GM20431 (cell line): ENCODE results near the gene KLHDC7A.

ENCODE experiments used
- in situ Hi-C: fragments of 300-500 bp; cut with MseI, MboI; formaldehyde crosslinking; loops from one replicate; pipeline ENCODE4 v1.15.0; 2020; ENCODE audit warnings: low sequenced_read_pairs; ENCODE audit not compliant: unreplicated experiment

KLHDC7A gene

GRCh38 chr1:18501833-18502232 is 21.1 kb downstream of the KLHDC7A start:
- in situ Hi-C loops: no loop called here

- in situ Hi-C loops: no loop called here
Measured at GRCh38 chr1:18504609-18505008, 23.9 kb downstream of the KLHDC7A start.

- in situ Hi-C loops: no loop called here
Measured at GRCh38 chr1:18505666-18506065, 24.9 kb downstream of the KLHDC7A start.

- in situ Hi-C loops: no loop called here
Measured at GRCh38 chr1:18508084-18508483, 27.4 kb downstream of the KLHDC7A start.

GRCh38 chr1:18511149-18511873 is 30.6 kb downstream of the KLHDC7A start:
- in situ Hi-C loops: no loop called here

GRCh38 chr1:18511874-18512150 is 31.1 kb downstream of the KLHDC7A start:
- in situ Hi-C loops: no loop called here

- in situ Hi-C loops: no loop called here
Measured at GRCh38 chr1:18512883-18513282, 32.2 kb downstream of the KLHDC7A start.

- in situ Hi-C loops: no loop called here
Measured at GRCh38 chr1:18513995-18514394, 33.3 kb downstream of the KLHDC7A start.

GRCh38 chr1:18515120-18515667 is 34.5 kb downstream of the KLHDC7A start:
- in situ Hi-C loops: no loop called here

- in situ Hi-C loops: no loop called here
Measured at GRCh38 chr1:18516473-18516872, 35.7 kb downstream of the KLHDC7A start.

GRCh38 chr1:18526436-18527275 is 45.9 kb downstream of the KLHDC7A start:
- in situ Hi-C loops: no loop called here

- in situ Hi-C loops: no loop called here
Measured at GRCh38 chr1:18527514-18527913, 46.8 kb downstream of the KLHDC7A start.

GRCh38 chr1:18527921-18528320 is 47.2 kb downstream of the KLHDC7A start:
- in situ Hi-C loops: no loop called here

GRCh38 chr1:18528616-18529015 is 47.9 kb downstream of the KLHDC7A start:
- in situ Hi-C loops: no loop called here

- in situ Hi-C loops: no loop called here
Measured at GRCh38 chr1:18529714-18530113, 49.0 kb downstream of the KLHDC7A start.

- in situ Hi-C loops: no loop called here
Measured at GRCh38 chr1:18530587-18531502, 50.1 kb downstream of the KLHDC7A start.

GRCh38 chr1:18531503-18531845 is 50.7 kb downstream of the KLHDC7A start:
- in situ Hi-C loops: no loop called here

- in situ Hi-C loops: no loop called here
Measured at GRCh38 chr1:18532390-18533170, 51.9 kb downstream of the KLHDC7A start.

- in situ Hi-C loops: no loop called here
Measured at GRCh38 chr1:18533259-18533658, 52.5 kb downstream of the KLHDC7A start.

- in situ Hi-C loops: no loop called here
Measured at GRCh38 chr1:18534810-18535205, 54.1 kb downstream of the KLHDC7A start.
